NCI-H1105 treated with DMSO at 0.1 percent for 48 hours (cell line): Measurements from ENCODE around the gene NUP210L.
A peak's percentile ranks its signal among the peaks of the same experiment; 100 is the strongest.
"Not testable (repeated sequence)": the region's sequence is repeated elsewhere in the genome, so short reads cannot be mapped to it uniquely, and the experiment has no call there.

Experiments used
- DNase-seq: peaks from one replicate; lab custom pipeline; 2025; lab: John Stamatoyannopoulos, UW

NUP210L gene

GRCh38 chr1:154170547-154171222 is 15.8 kb upstream of the NUP210L start:
- no peak for DNase-seq

- no peak for DNase-seq
These were observed 12.6 kb upstream of the NUP210L start for GRCh38 chr1:154167461-154167860.

- no peak for DNase-seq
These were observed 11.3 kb upstream of the NUP210L start for GRCh38 chr1:154166207-154166606.

- DNase-seq, result no peak
These were observed 4.7 kb upstream of the NUP210L start for GRCh38 chr1:154159554-154159953.

- no peak for DNase-seq
These were observed 3.6 kb upstream of the NUP210L start for GRCh38 chr1:154158307-154159125.

- no peak for DNase-seq
These were observed 2.8 kb upstream of the NUP210L start for GRCh38 chr1:154157520-154158306.

- DNase-seq, result no peak
These were observed 378 bp upstream of the NUP210L start for GRCh38 chr1:154155251-154155650.

- no peak for DNase-seq
These were observed 820 bp downstream of the NUP210L start for GRCh38 chr1:154154053-154154452.

GRCh38 chr1:154151311-154151710 is 3.6 kb downstream of the NUP210L start:
- DNase-seq, result no peak

- DNase-seq, result no peak
These were observed 6.1 kb downstream of the NUP210L start for GRCh38 chr1:154148807-154149206.

- DNase-seq, result not testable (repeated sequence)
These were observed 7.4 kb downstream of the NUP210L start for GRCh38 chr1:154147505-154147904.

- no peak for DNase-seq
These were observed 8.9 kb downstream of the NUP210L start for GRCh38 chr1:154145986-154146385.

GRCh38 chr1:154142358-154142757 is 12.5 kb downstream of the NUP210L start:
- no peak for DNase-seq

- no peak for DNase-seq
These were observed 13.6 kb downstream of the NUP210L start for GRCh38 chr1:154141240-154141639.

- no peak for DNase-seq
These were observed 17.0 kb downstream of the NUP210L start for GRCh38 chr1:154137888-154138287.

GRCh38 chr1:154133256-154133655 is 21.6 kb downstream of the NUP210L start:
- DNase-seq, result no peak

GRCh38 chr1:154129391-154129970 is 25.4 kb downstream of the NUP210L start:
- no peak for DNase-seq

- DNase-seq, result not testable (repeated sequence)
These were observed 31.7 kb downstream of the NUP210L start for GRCh38 chr1:154123205-154123604.

GRCh38 chr1:154117642-154118041 is 37.2 kb downstream of the NUP210L start:
- DNase-seq, result no peak

- peak; percentile 3 for DNase-seq
These were observed 39.7 kb downstream of the NUP210L start for GRCh38 chr1:154115180-154115579.

- no peak for DNase-seq
These were observed 50.3 kb downstream of the NUP210L start for GRCh38 chr1:154104433-154105082.

GRCh38 chr1:154100141-154100540 is 54.7 kb downstream of the NUP210L start:
- not testable (repeated sequence) for DNase-seq
